Measurements from ENCODE around the gene GRID2. TPM values are rescaled to one million over a fixed set of nuclear protein-coding genes. Genes with fewer than 3 reads are reported as not detected.
A peak's percentile ranks its signal among the peaks of the same experiment; 100 is the strongest.

GRID2 gene
- polyA plus RNA-seq (2013, experiment 1 of 2), result 0.47 TPM
- 0.43 TPM for polyA plus RNA-seq (2013, experiment 2 of 2)

- peak within 1 kb of the TSS; percentile 97 for H2AFZ ChIP-seq (ENCODE audit: low read length)
These were observed at the start of gene GRID2 for GRCh38 chr4:92303621-92304027. Gene GRID2 (plus strand): TSS chr4:92303966.

GRCh38 chr4:92253986-92254671 lies 49.6 kb upstream of the GRID2 start:
- Histone ChIP-seq H3K9me3 (replicated peaks in 1 of 2; ENCODE audit: control insufficient read depth in 2 of 2, insufficient read depth in 1 of 2, low read depth in 1 of 2, low read length in 2 of 2) (peaks cover 5% of the 10 kb centered on the region in 2 donors), H3K9ac (ENCODE audit: low read depth, low read length, poor library complexity) (no peak overlapping the region), H3K4me1 (ENCODE audit: control insufficient read depth in 2 of 2, insufficient read depth in 1 of 2, low read depth in 1 of 2, low read length in 2 of 2) (no peaks in the 10 kb centered on the region), H3K27me3 (ENCODE audit: control insufficient read depth in 3 of 3, insufficient read depth in 3 of 3, low read depth in 1 of 3, low read length in 3 of 3) (no peaks in the 10 kb centered on the region), H3K79me1 (ENCODE audit: low read depth, low read length) (no peaks in the 10 kb centered on the region), H4K8ac (ENCODE audit: low read depth, low read length) (no peak overlapping the region), H2AK5ac (ENCODE audit: low read depth, low read length) (no peak overlapping the region), H3K23ac (ENCODE audit: low read depth, low read length, poor library complexity) (no peak overlapping the region), H2BK120ac (ENCODE audit: low read depth, low read length) (no peak overlapping the region), H3K4ac (ENCODE audit: low read length) (no peak overlapping the region), H3K36me3 (replicated peaks in 1 of 2; ENCODE audit: control insufficient read depth in 2 of 2, insufficient read depth in 2 of 2, low read length in 2 of 2) (no peaks in the 10 kb centered on the region), H3K4me3 (ENCODE audit: low read length in 2 of 2) (no peak overlapping the region), H2BK12ac (ENCODE audit: low read length) (no peak overlapping the region), H2BK5ac (ENCODE audit: low read length) (no peak overlapping the region), H2AFZ (ENCODE audit: low read length) (no peak overlapping the region), H4K91ac (ENCODE audit: low read depth, low read length, poor library complexity) (no peak overlapping the region), H3K14ac (ENCODE audit: low read length) (no peak overlapping the region), H3K27ac (replicated peaks; ENCODE audit: low read length) (no peak overlapping the region), H3K4me2 (ENCODE audit: insufficient read depth, low read length, poor library complexity, severe bottlenecking) (no peak overlapping the region), H3K18ac (ENCODE audit: low read length) (no peak overlapping the region), H2BK15ac (ENCODE audit: low read length) (no peak overlapping the region)
- no CpG with 5 or more reads among the region's 4 CpGs for WGBS, 2 donors (ENCODE audit: extremely low coverage in 2 of 2, insufficient read length in 2 of 2, insufficient replicate concordance in 1 of 2)
- no peak for DNase-seq (ENCODE audit: low spot score)

More at GRCh38 chr4:92303621-92304027, at the start of gene GRID2:
- Histone ChIP-seq H3K9ac (ENCODE audit: low read depth, low read length, poor library complexity) (peak within 1 kb of the TSS; percentile 70), H4K91ac (ENCODE audit: low read depth, low read length, poor library complexity) (no peak within 1 kb of the TSS), H2BK12ac (ENCODE audit: low read length) (no peak within 1 kb of the TSS), H2BK5ac (ENCODE audit: low read length) (no peak within 1 kb of the TSS), H3K4me1 (ENCODE audit: control insufficient read depth in 2 of 2, insufficient read depth in 1 of 2, low read depth in 1 of 2, low read length in 2 of 2) (peaks cover 2 to 6% of the 10 kb centered on the region in 2 donors), H2AK5ac (ENCODE audit: low read depth, low read length) (no peak within 1 kb of the TSS), H3K4me2 (ENCODE audit: insufficient read depth, low read length, poor library complexity, severe bottlenecking) (peak within 1 kb of the TSS; percentile 83), H3K79me1 (ENCODE audit: low read depth, low read length) (no peaks in the 10 kb centered on the region), H3K4me3 (ENCODE audit: low read length in 2 of 2) (peak within 1 kb of the TSS; percentile 57 to 75), H3K36me3 (replicated peaks in 1 of 2; ENCODE audit: control insufficient read depth in 2 of 2, insufficient read depth in 2 of 2, low read length in 2 of 2) (no peaks in the 10 kb centered on the region), H2BK15ac (ENCODE audit: low read length) (no peak within 1 kb of the TSS), H3K4ac (ENCODE audit: low read length) (no peak within 1 kb of the TSS), H3K23ac (ENCODE audit: low read depth, low read length, poor library complexity) (no peak within 1 kb of the TSS), H3K27me3 (ENCODE audit: control insufficient read depth in 3 of 3, insufficient read depth in 3 of 3, low read depth in 1 of 3, low read length in 3 of 3) (peaks cover 0 to 33% (median 8%) of the 10 kb centered on the region in 3 experiments), H3K27ac (replicated peaks; ENCODE audit: low read length) (no peak within 1 kb of the TSS), H3K9me3 (replicated peaks in 1 of 2; ENCODE audit: control insufficient read depth in 2 of 2, insufficient read depth in 1 of 2, low read depth in 1 of 2, low read length in 2 of 2) (no peaks in the 10 kb centered on the region), H4K8ac (ENCODE audit: low read depth, low read length) (no peak within 1 kb of the TSS), H3K18ac (ENCODE audit: low read length) (peak within 1 kb of the TSS; percentile 83), H3K14ac (ENCODE audit: low read length) (no peak within 1 kb of the TSS), H2BK120ac (ENCODE audit: low read depth, low read length) (no peak within 1 kb of the TSS)
- DNase-seq (ENCODE audit: low spot score), result peak; percentile 38
- WGBS, 2 donors (ENCODE audit: extremely low coverage in 2 of 2, insufficient read length in 2 of 2, insufficient replicate concordance in 1 of 2), result no CpG with 5 or more reads among the region's 29 CpGs

- Histone ChIP-seq H4K8ac (ENCODE audit: low read depth, low read length) (no peak overlapping the region), H3K27me3 (ENCODE audit: control insufficient read depth in 3 of 3, insufficient read depth in 3 of 3, low read depth in 1 of 3, low read length in 3 of 3) (no peaks in the 10 kb centered on the region)
- no CpG with 5 or more reads among the region's 8 CpGs for WGBS, 2 donors (ENCODE audit: extremely low coverage in 2 of 2, insufficient read length in 2 of 2, insufficient replicate concordance in 1 of 2)
These were observed 48.9 kb upstream of the GRID2 start for GRCh38 chr4:92254767-92255442.

DNA sequence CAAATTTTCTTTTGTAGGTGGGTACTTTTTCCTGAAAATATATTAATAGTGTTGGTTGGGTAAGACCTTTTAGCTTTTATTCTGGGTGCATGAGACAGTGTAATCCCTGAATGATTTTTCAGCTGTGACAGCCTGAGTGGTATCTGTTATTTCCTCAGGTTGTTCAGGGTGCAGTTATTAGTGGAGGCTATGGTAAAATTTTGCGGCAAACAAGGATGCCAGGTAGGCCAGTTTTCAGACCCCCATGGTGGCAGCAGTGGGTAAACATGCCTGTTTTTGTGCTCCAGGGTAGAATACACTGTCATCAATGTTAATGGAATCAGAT lies 47.9 kb upstream of the GRID2 start:
- H2AFZ ChIP-seq (ENCODE audit: low read length), result no peak overlapping the region
- H4K91ac ChIP-seq (ENCODE audit: low read depth, low read length, poor library complexity), result no peak overlapping the region
- no peaks in the 10 kb centered on the region for H3K79me1 ChIP-seq (ENCODE audit: low read depth, low read length)
- no peak overlapping the region for H4K8ac ChIP-seq (ENCODE audit: low read depth, low read length)
- H2BK15ac ChIP-seq (ENCODE audit: low read length), result no peak overlapping the region
- H3K4ac ChIP-seq (ENCODE audit: low read length), result no peak overlapping the region
- H3K18ac ChIP-seq (ENCODE audit: low read length), result no peak overlapping the region
- no peaks in the 10 kb centered on the region for H3K36me3 ChIP-seq (replicated peaks in 1 of 2; ENCODE audit: control insufficient read depth in 2 of 2, insufficient read depth in 2 of 2, low read length in 2 of 2)
- no peak overlapping the region for H3K14ac ChIP-seq (ENCODE audit: low read length)
- H3K27ac ChIP-seq (replicated peaks; ENCODE audit: low read length), result no peak overlapping the region
- H2BK5ac ChIP-seq (ENCODE audit: low read length), result no peak overlapping the region
- peaks cover 5% of the 10 kb centered on the region in 2 donors for H3K9me3 ChIP-seq (replicated peaks in 1 of 2; ENCODE audit: control insufficient read depth in 2 of 2, insufficient read depth in 1 of 2, low read depth in 1 of 2, low read length in 2 of 2)
- no peak overlapping the region for H3K4me3 ChIP-seq (ENCODE audit: low read length in 2 of 2)
- H2AK5ac ChIP-seq (ENCODE audit: low read depth, low read length), result no peak overlapping the region
- H2BK120ac ChIP-seq (ENCODE audit: low read depth, low read length), result no peak overlapping the region
- no peak overlapping the region for H3K4me2 ChIP-seq (ENCODE audit: insufficient read depth, low read length, poor library complexity, severe bottlenecking)
- H2BK12ac ChIP-seq (ENCODE audit: low read length), result no peak overlapping the region
- no peak overlapping the region for H3K9ac ChIP-seq (ENCODE audit: low read depth, low read length, poor library complexity)
- no peaks in the 10 kb centered on the region for H3K27me3 ChIP-seq (ENCODE audit: control insufficient read depth in 3 of 3, insufficient read depth in 3 of 3, low read depth in 1 of 3, low read length in 3 of 3)
- no peak for DNase-seq (ENCODE audit: low spot score)
- no CpG with 5 or more reads among the region's 1 CpG for WGBS, 2 donors (ENCODE audit: extremely low coverage in 2 of 2, insufficient read length in 2 of 2, insufficient replicate concordance in 1 of 2)
- H3K4me1 ChIP-seq (ENCODE audit: control insufficient read depth in 2 of 2, insufficient read depth in 1 of 2, low read depth in 1 of 2, low read length in 2 of 2), result no peaks in the 10 kb centered on the region
- H3K23ac ChIP-seq (ENCODE audit: low read depth, low read length, poor library complexity), result no peak overlapping the region

More at GRCh38 chr4:92254767-92255442, 48.9 kb upstream of the GRID2 start:
- Histone ChIP-seq H3K23ac (ENCODE audit: low read depth, low read length, poor library complexity) (peak overlapping the region; percentile 45), H3K79me1 (ENCODE audit: low read depth, low read length) (no peaks in the 10 kb centered on the region), H2BK15ac (ENCODE audit: low read length) (no peak overlapping the region), H3K27ac (replicated peaks; ENCODE audit: low read length) (no peak overlapping the region), H3K4ac (ENCODE audit: low read length) (no peak overlapping the region), H3K9me3 (replicated peaks in 1 of 2; ENCODE audit: control insufficient read depth in 2 of 2, insufficient read depth in 1 of 2, low read depth in 1 of 2, low read length in 2 of 2) (peaks cover 5% of the 10 kb centered on the region in 2 donors), H3K36me3 (replicated peaks in 1 of 2; ENCODE audit: control insufficient read depth in 2 of 2, insufficient read depth in 2 of 2, low read length in 2 of 2) (no peaks in the 10 kb centered on the region), H3K18ac (ENCODE audit: low read length) (no peak overlapping the region), H3K4me2 (ENCODE audit: insufficient read depth, low read length, poor library complexity, severe bottlenecking) (no peak overlapping the region), H3K14ac (ENCODE audit: low read length) (no peak overlapping the region), H2BK12ac (ENCODE audit: low read length) (no peak overlapping the region), H2BK120ac (ENCODE audit: low read depth, low read length) (no peak overlapping the region), H2AK5ac (ENCODE audit: low read depth, low read length) (no peak overlapping the region), H2AFZ (ENCODE audit: low read length) (no peak overlapping the region), H3K9ac (ENCODE audit: low read depth, low read length, poor library complexity) (no peak overlapping the region), H4K91ac (ENCODE audit: low read depth, low read length, poor library complexity) (no peak overlapping the region), H2BK5ac (ENCODE audit: low read length) (no peak overlapping the region), H3K4me1 (ENCODE audit: control insufficient read depth in 2 of 2, insufficient read depth in 1 of 2, low read depth in 1 of 2, low read length in 2 of 2) (no peaks in the 10 kb centered on the region), H3K4me3 (ENCODE audit: low read length in 2 of 2) (no peak overlapping the region)
- no peak for DNase-seq (ENCODE audit: low spot score)

Measured in neuronal stem cell (in vitro differentiated cells).